HCEC 1CT (cell line): ENCODE data around the gene GH1.
"Not testable (repeated sequence)": the region's sequence is repeated elsewhere in the genome, so short reads cannot be mapped to it uniquely, and the experiment has no call there.

Experiments used
- DNase-seq: peaks from one replicate; pipeline ENCODE4 v3.0.0-alpha.2; 2017

GH1 gene

GRCh38 chr17:63918789-63919305 lies at the start of gene GH1:
TSS of gene GH1 (minus strand) at chr17:63918839. CDS start at chr17:63918776, 63 bp downstream.
- DNase-seq = not testable (repeated sequence)

GRCh38 chr17:63967953-63968352 lies 49.3 kb upstream of the GH1 start:
- no peak for DNase-seq

- DNase-seq = no peak
Observed at GRCh38 chr17:63966646-63967264, 48.1 kb upstream of the GH1 start.

- no peak for DNase-seq
Observed at GRCh38 chr17:63963123-63963522, 44.5 kb upstream of the GH1 start.

- DNase-seq = no peak
Observed at GRCh38 chr17:63962298-63962744, 43.7 kb upstream of the GH1 start.

GRCh38 chr17:63961355-63962212 lies 42.9 kb upstream of the GH1 start:
- peak; percentile 17 for DNase-seq

- no peak for DNase-seq
Observed at GRCh38 chr17:63960430-63960829, 41.8 kb upstream of the GH1 start.

GRCh38 chr17:63960006-63960405 lies 41.4 kb upstream of the GH1 start:
- DNase-seq = no peak

- peak; percentile 52 for DNase-seq
Observed at GRCh38 chr17:63956296-63956920, 37.8 kb upstream of the GH1 start.

- DNase-seq = no peak
Observed at GRCh38 chr17:63955791-63956190, 37.2 kb upstream of the GH1 start.

- DNase-seq = no peak
Observed at GRCh38 chr17:63955232-63955631, 36.6 kb upstream of the GH1 start.

- DNase-seq = no peak
Observed at GRCh38 chr17:63954402-63955063, 35.9 kb upstream of the GH1 start.

GRCh38 chr17:63950940-63951907 lies 32.6 kb upstream of the GH1 start:
- DNase-seq = no peak

- no peak for DNase-seq
Observed at GRCh38 chr17:63949576-63950250, 31.1 kb upstream of the GH1 start.

- no peak for DNase-seq
Observed at GRCh38 chr17:63948521-63948920, 29.9 kb upstream of the GH1 start.

- DNase-seq = no peak
Observed at GRCh38 chr17:63947711-63948330, 29.2 kb upstream of the GH1 start.

- no peak for DNase-seq
Observed at GRCh38 chr17:63946440-63947363, 28.1 kb upstream of the GH1 start.

- no peak for DNase-seq
Observed at GRCh38 chr17:63945784-63946439, 27.3 kb upstream of the GH1 start.
